PFSK-1 (cell line): ENCODE data around the gene CDPF1. TPM values are rescaled to one million over a fixed set of nuclear protein-coding genes. Genes with fewer than 3 reads are reported as not detected.
A peak's percentile ranks its signal among the peaks of the same experiment; 100 is the strongest.

Experiments
- FOXP2 ChIP-seq: optimal IDR thresholded peaks from 2 replicates; pipeline ENCODE3; 2011; ENCODE audit warnings: borderline replicate concordance, control low read depth, inconsistent platforms; ENCODE audit not compliant: insufficient read depth; ENCODE audit errors: extremely low read length, extremely low read depth
- POLR2AphosphoS5 ChIP-seq: IDR thresholded peaks from 2 replicates; pipeline ENCODE4 v1.6.1; 2012; ENCODE audit warnings: low read depth, mild to moderate bottlenecking, control low read depth, low read length, moderate library complexity
- REST ChIP-seq, 2 experiments: IDR thresholded peaks; 2 replicates each; pipeline versions ENCODE4 v1.6.1 to v1.8.0; 2011 to 2012; ENCODE audit warnings: low read depth in 2 of 2, low read length in 2 of 2, control low read depth in 1 of 2, inconsistent platforms in 1 of 2, mild to moderate bottlenecking in 1 of 2, moderate library complexity in 1 of 2; ENCODE audit not compliant: insufficient read depth in 1 of 2
- SIN3A ChIP-seq: IDR thresholded peaks from 2 replicates; pipeline ENCODE4 v1.6.1; 2012; ENCODE audit warnings: mild to moderate bottlenecking, low read length, moderate library complexity, borderline replicate concordance; ENCODE audit not compliant: insufficient read depth
- TAF1 ChIP-seq: IDR thresholded peaks from 2 replicates; pipeline ENCODE4 v1.6.1; 2012; ENCODE audit warnings: low read length, control low read depth, borderline replicate concordance; ENCODE audit not compliant: insufficient read depth
- polyA plus RNA-seq: library from polyadenylated mRNA; unstranded; fragments of >200 nt; gene quantifications from one replicate; pipeline ENCODE4 v1.2.1, GENCODE V29; 2012; ENCODE audit warnings: low read depth, missing spikeins; ENCODE audit not compliant: insufficient read length

Gene CDPF1
- 16.5 TPM for polyA plus RNA-seq

- TF ChIP-seq REST (IDR thresholded peaks at IDR 0.05; ENCODE audit: insufficient read depth in 1 of 2, low read depth in 2 of 2, low read length in 2 of 2) (peak in 1 of 2 experiments; percentile 32; a peak in 1 of 4 replicates), POLR2AphosphoS5 (peak; percentile 84), SIN3A (no peak), TAF1 (peak; percentile 76), FOXP2 (peak; percentile 85)
Observed at GRCh38 chr22:46250035-46250782, at the start of gene CDPF1. Gene CDPF1 (minus strand): TSS chr22:46250293. CDS start chr22:46248284, 2,009 bp downstream.

GRCh38 chr22:46299101-46299500, 49.0 kb upstream of the CDPF1 start:
- TF ChIP-seq SIN3A (no peak), REST (IDR thresholded peaks at IDR 0.05; ENCODE audit: insufficient read depth in 1 of 2, low read depth in 2 of 2, low read length in 2 of 2) (no peak), TAF1 (no peak)

- no peak for TF ChIP-seq REST (IDR thresholded peaks at IDR 0.05; ENCODE audit: insufficient read depth in 1 of 2, low read depth in 2 of 2, low read length in 2 of 2)
- TF ChIP-seq SIN3A, result 0 out of 2 replicates have a peak, but pooled peaks have one; percentile 25
Observed at GRCh38 chr22:46297151-46297812, 47.2 kb upstream of the CDPF1 start.

GRCh38 chr22:46296257-46297150, 46.4 kb upstream of the CDPF1 start, which contains the start of gene GTSE1:
Gene GTSE1 (plus strand): TSS chr22:46296870. CDS start chr22:46297401, 531 bp downstream.
- TF ChIP-seq SIN3A (no peak; the same call in 1 of the 2 replicates), POLR2AphosphoS5 (peak; percentile 57; the same call in 1 of the 2 replicates), FOXP2 (peak; percentile 49), TAF1 (peak; percentile 78; the same call in 1 of the 2 replicates)

GRCh38 chr22:46295277-46295971, 45.3 kb upstream of the CDPF1 start:
- no peak for TF ChIP-seq SIN3A
- TF ChIP-seq FOXP2, result no peak
- no peak for TF ChIP-seq POLR2AphosphoS5
- TF ChIP-seq REST (IDR thresholded peaks at IDR 0.05; ENCODE audit: insufficient read depth in 1 of 2, low read depth in 2 of 2, low read length in 2 of 2), result no peak
- no peak for TF ChIP-seq TAF1
